DOHH2 (cell line): ENCODE results near the gene SCGB1D2.

Source experiments
- EZH2phosphoT487 ChIP-seq: fragments of 200-600 bp; sonication (generic); IDR thresholded peaks from 2 replicates; pipeline ENCODE4 v1.6.1; 2017; ENCODE audit warnings: borderline replicate concordance, mild to moderate bottlenecking, antibody characterized with exemption, low read length, moderate library complexity, mixed read lengths
- TF ChIP-seq, protein P1 (sequence below): fragments of 200-600 bp; sonication (generic); IDR thresholded peaks from one replicate; pipeline ENCODE4 v1.5.1; 2014; ENCODE audit warnings: antibody characterized with exemption, mild to moderate bottlenecking, low read depth, low read length; ENCODE audit not compliant: poor library complexity, severe bottlenecking

DNA sequence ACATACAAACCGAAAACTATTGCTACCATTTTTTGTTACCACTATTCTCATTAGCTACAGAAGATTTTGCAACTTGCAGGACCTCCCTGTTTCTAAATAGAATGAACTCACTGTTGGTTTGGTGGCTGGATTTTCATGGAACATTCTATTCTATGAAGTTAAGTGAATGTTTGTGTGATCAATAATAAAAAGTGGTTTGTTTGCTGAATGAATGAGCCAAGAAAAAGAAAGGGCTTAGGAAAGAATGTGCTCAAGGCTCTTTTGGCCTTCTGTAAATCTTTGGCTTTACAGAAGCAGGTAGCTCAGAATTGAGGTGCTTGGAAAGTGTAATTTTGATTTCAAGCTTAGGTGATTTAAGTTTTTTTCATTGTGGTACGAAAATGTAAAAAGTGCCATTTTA, 5.9 kb upstream of the SCGB1D2 start:
- TF ChIP-seq, protein P1, sequence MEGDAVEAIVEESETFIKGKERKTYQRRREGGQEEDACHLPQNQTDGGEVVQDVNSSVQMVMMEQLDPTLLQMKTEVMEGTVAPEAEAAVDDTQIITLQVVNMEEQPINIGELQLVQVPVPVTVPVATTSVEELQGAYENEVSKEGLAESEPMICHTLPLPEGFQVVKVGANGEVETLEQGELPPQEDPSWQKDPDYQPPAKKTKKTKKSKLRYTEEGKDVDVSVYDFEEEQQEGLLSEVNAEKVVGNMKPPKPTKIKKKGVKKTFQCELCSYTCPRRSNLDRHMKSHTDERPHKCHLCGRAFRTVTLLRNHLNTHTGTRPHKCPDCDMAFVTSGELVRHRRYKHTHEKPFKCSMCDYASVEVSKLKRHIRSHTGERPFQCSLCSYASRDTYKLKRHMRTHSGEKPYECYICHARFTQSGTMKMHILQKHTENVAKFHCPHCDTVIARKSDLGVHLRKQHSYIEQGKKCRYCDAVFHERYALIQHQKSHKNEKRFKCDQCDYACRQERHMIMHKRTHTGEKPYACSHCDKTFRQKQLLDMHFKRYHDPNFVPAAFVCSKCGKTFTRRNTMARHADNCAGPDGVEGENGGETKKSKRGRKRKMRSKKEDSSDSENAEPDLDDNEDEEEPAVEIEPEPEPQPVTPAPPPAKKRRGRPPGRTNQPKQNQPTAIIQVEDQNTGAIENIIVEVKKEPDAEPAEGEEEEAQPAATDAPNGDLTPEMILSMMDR = no peak
- no peak for TF ChIP-seq EZH2phosphoT487
